ENCODE data around the gene OR6C75.

DNA sequence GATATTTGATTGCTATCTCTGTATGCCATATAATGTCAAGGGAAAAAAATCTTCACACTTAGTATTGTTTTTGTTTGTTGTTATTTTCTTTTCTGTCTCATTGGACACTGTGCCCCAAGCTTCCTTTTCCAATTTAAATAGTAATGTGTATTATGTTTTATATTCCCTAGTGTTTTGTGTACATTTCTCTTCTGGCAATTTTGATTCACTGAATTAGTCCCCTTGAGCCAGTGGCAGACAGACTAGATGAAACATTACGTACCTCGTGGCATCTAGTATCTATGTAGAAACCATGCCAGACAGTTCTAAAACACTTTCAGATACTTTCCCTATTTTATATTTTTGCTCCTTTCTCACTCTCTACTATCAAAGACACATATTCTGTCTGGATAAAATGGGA, 48.7 kb upstream of the OR6C75 start, which contains the start of gene OR6C1:
- TF ChIP-seq POLR2A (IDR thresholded peaks at IDR 0.05) (no peak), POLR2AphosphoS5 (IDR thresholded peaks at IDR 0.05) (no peak)
- TF ChIP-seq, protein P1, sequence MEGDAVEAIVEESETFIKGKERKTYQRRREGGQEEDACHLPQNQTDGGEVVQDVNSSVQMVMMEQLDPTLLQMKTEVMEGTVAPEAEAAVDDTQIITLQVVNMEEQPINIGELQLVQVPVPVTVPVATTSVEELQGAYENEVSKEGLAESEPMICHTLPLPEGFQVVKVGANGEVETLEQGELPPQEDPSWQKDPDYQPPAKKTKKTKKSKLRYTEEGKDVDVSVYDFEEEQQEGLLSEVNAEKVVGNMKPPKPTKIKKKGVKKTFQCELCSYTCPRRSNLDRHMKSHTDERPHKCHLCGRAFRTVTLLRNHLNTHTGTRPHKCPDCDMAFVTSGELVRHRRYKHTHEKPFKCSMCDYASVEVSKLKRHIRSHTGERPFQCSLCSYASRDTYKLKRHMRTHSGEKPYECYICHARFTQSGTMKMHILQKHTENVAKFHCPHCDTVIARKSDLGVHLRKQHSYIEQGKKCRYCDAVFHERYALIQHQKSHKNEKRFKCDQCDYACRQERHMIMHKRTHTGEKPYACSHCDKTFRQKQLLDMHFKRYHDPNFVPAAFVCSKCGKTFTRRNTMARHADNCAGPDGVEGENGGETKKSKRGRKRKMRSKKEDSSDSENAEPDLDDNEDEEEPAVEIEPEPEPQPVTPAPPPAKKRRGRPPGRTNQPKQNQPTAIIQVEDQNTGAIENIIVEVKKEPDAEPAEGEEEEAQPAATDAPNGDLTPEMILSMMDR (IDR thresholded peaks at IDR 0.05) = no peak

Measured in suprapubic skin (tissue), 4 donors.